ENCODE data around the gene HFE. TPM values are rescaled to one million over a fixed set of nuclear protein-coding genes. Genes with fewer than 3 reads are reported as not detected.
A peak's percentile ranks its signal among the peaks of the same experiment; 100 is the strongest.

Gene HFE
- total RNA-seq, 1 donor from 2014 or later, result 9.2 TPM

- H3K36me3 ChIP-seq, result no peaks in the 10 kb centered on the region
- intact Hi-C loops (cut with DNase I), result no loop called here
- peak; percentile 96 for ATAC-seq
- H3K9me3 ChIP-seq, result no peaks in the 10 kb centered on the region
- no peaks in the 10 kb centered on the region for H3K27me3 ChIP-seq
- H3K27ac ChIP-seq, result peak overlapping the region; percentile 87
- TF ChIP-seq CTCF (IDR thresholded peaks at IDR 0.05), result peak; percentile 47
- peak; percentile 90 for DNase-seq
- peak overlapping the region; percentile 59 for H3K4me3 ChIP-seq
- H3K4me1 ChIP-seq, result peaks cover 6% of the 10 kb centered on the region
These were observed 16.7 kb downstream of the HFE start for GRCh38 chr6:26103770-26104456.

GRCh38 chr6:26104457-26105108, 17.4 kb downstream of the HFE start:
- TF ChIP-seq CTCF (IDR thresholded peaks at IDR 0.05), result no peak
- intact Hi-C loops (cut with DNase I), result no loop called here
- H3K27me3 ChIP-seq, result no peaks in the 10 kb centered on the region
- H3K36me3 ChIP-seq, result no peaks in the 10 kb centered on the region
- no peak for ATAC-seq
- peak overlapping the region; percentile 87 for H3K27ac ChIP-seq
- peaks cover 6% of the 10 kb centered on the region for H3K4me1 ChIP-seq
- H3K9me3 ChIP-seq, result no peaks in the 10 kb centered on the region
- peak overlapping the region; percentile 59 for H3K4me3 ChIP-seq
- DNase-seq, result no peak

DNA sequence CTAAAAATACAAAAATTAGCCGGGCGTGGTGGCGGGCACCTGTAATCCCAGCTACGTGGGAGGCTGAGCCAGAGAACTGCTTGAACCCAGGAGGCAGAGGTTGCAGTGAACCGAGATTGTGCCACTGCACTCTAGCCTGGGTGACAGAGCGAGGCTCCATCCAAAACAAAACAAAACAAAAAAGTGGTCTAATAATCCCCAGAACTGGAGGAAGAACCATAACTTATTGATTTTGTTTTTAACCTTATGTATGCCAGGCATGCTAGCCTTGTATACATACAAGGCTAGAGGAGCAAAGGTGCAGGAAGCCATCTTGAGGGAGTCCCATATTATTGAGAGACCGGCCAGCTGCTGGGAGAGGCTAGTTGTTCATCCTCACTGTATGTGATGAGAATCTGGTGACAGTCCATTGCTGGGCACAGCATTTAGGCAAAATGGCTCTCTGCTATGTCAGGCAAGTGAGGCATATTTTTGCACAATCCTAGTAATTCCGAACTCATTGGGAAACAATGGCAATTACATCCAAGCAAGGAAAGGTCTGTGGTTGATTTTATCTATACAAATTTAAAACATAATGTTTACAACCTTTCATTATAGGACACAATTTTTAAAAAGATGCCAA, 18.0 kb downstream of the HFE start:
- ATAC-seq, result no peak

DNA sequence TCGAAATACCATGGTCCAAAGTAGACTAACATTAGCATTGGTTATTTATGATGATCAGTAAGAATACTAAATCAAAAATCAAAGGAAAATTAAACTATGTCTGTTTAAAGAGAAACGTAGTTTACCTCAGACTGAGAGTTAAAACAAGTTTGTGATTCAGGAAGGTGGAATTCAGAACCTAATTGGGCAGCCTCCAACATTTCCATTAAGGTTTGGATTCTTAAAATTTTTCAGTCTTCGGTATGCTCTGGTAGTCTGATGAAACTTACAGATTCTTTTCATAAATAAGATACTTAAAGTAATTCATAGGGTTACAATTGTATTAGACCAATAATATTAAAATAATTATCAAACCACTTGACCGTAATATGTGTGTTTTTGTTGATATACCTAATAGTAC, 18.6 kb downstream of the HFE start:
- intact Hi-C loops (cut with DNase I), result no loop called here

More for the DNA sequence above, 18.0 kb downstream of the HFE start:
- Histone ChIP-seq H3K36me3 (no peaks in the 10 kb centered on the region), H3K27me3 (no peaks in the 10 kb centered on the region), H3K27ac (no peak overlapping the region), H3K4me3 (no peak overlapping the region), H3K9me3 (no peaks in the 10 kb centered on the region), H3K4me1 (peaks cover 6% of the 10 kb centered on the region)
- no peak for TF ChIP-seq CTCF (IDR thresholded peaks at IDR 0.05)
- DNase-seq, result no peak
- intact Hi-C loops (cut with DNase I), result no loop called here

GRCh38 chr6:26107935-26108334, 20.7 kb downstream of the HFE start:
- H3K27ac ChIP-seq, result no peak overlapping the region
- H3K4me3 ChIP-seq, result no peak overlapping the region
- intact Hi-C loops (cut with DNase I), result no loop called here
- H3K27me3 ChIP-seq, result no peaks in the 10 kb centered on the region
- H3K4me1 ChIP-seq, result peaks cover 5% of the 10 kb centered on the region
- no peaks in the 10 kb centered on the region for H3K36me3 ChIP-seq
- H3K9me3 ChIP-seq, result no peaks in the 10 kb centered on the region
- no peak for DNase-seq
- no peak for ATAC-seq
- no peak for TF ChIP-seq CTCF (IDR thresholded peaks at IDR 0.05)

More for the DNA sequence above, 18.6 kb downstream of the HFE start:
- Histone ChIP-seq H3K27me3 (no peaks in the 10 kb centered on the region), H3K9me3 (no peaks in the 10 kb centered on the region), H3K27ac (no peak overlapping the region), H3K36me3 (no peaks in the 10 kb centered on the region), H3K4me3 (no peak overlapping the region), H3K4me1 (peaks cover 6% of the 10 kb centered on the region)
- TF ChIP-seq CTCF (IDR thresholded peaks at IDR 0.05), result no peak
- DNase-seq (no peak), ATAC-seq (no peak)

All from upper lobe of right lung (tissue), 1 donor.